GM18498 (cell line): ENCODE results near the gene CD58.
A peak's percentile ranks its signal among the peaks of the same experiment; 100 is the strongest.

Source experiments
- ATAC-seq: cut with Tn5 transposase; IDR thresholded peaks from one replicate; pipeline ENCODE4 v1.9.1; 2021; ENCODE audit warnings: mild to moderate bottlenecking, moderate library complexity; ENCODE audit not compliant: unreplicated experiment

CD58 gene

DNA sequence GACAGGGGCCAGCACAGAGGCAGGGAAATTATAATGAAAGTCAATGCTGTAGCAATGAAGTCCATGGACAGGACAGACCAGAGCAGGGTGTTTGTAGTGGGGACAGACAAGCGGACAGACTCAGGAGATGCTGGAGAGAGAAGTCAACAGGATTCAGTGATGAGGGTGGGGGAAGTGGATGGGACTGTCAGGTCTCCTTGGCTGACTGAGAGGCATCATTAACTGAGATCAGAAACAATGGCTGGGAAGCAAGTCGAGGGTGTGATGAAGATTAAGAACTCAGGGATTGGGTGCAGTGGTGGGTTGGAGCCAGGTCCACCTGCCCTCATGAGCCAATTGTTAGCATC, 25.5 kb downstream of the CD58 start:
- peak; percentile 14 for ATAC-seq

GRCh38 chr1:116544588-116545358, 26.1 kb downstream of the CD58 start:
- peak; percentile 45 for ATAC-seq

DNA sequence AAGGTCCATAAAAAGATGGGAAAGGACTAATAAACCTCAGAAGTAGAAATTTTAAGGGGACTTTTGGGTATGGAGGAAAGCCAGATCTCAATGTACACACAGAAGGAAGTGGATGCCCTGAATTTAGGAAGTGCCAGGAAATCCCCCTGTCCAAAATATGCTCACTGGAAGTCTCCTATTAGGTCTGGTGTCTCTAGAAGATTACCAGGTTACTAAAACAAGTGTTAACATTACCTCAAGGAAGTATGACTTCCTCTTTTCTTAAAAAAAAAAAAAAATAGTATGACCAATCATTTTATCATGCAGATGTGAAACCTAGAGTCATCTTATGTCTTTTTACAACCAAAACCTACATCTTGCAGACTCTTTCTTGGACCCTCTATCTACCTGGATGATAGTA, 30.7 kb downstream of the CD58 start:
- peak; percentile 51 for ATAC-seq

- peak; percentile 77 for ATAC-seq
Measured at GRCh38 chr1:116538544-116538943, 32.3 kb downstream of the CD58 start.

DNA sequence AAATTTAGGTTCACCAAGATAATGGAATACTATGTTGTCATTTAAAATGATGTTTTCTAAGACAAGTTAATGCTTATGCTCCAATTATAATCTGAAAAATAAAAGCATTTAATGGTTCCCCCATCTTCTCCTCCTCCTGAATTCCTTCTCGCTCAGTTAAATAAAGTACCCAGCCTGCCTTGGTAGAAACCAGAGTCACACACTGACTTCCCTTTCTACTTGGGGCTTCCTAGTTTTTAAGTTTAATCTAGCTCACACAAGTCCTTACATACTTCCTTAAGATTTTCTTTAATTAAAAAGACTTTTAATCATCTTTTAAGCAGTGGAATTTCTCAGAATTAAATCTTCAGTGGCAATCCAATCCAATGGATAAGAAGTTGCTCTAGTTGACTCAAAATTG, 32.9 kb downstream of the CD58 start:
- ATAC-seq, result no peak

DNA sequence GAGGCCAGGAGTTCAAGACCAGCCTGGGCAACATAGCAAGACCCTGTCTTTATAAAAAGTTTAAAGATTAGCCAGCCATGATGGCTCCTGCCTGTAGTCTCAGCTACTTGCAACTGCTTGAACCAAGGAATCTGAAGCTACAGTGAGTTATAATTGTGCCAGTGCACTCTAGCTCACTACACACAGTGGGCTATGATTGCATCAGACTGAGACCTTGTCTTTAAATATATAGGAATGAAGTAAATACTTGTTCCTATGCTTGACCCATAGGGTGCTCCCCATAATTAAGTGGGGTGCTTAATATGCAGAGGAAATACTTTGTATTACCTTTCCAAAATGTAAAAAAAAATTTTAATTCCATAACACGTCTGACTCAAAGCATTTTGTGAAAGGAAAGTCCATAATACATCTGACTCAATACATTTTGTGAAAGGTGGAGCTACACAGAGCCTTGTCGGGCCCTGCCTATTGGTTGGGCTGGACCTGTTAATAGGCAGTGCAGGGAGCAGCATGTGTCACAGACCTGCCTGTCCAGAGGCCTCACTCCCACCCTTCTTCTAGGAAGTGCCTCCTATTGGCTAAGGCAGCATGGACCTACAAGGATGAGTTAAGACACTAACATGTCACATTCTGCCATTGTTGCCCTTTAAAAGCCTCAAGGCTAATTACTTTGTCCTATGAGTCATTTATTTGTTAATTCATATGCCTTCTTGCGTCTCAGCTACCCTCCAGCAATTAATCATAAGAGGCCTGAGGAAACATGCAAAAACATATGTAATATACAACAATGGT, 33.6 kb downstream of the CD58 start:
- ATAC-seq, result no peak

DNA sequence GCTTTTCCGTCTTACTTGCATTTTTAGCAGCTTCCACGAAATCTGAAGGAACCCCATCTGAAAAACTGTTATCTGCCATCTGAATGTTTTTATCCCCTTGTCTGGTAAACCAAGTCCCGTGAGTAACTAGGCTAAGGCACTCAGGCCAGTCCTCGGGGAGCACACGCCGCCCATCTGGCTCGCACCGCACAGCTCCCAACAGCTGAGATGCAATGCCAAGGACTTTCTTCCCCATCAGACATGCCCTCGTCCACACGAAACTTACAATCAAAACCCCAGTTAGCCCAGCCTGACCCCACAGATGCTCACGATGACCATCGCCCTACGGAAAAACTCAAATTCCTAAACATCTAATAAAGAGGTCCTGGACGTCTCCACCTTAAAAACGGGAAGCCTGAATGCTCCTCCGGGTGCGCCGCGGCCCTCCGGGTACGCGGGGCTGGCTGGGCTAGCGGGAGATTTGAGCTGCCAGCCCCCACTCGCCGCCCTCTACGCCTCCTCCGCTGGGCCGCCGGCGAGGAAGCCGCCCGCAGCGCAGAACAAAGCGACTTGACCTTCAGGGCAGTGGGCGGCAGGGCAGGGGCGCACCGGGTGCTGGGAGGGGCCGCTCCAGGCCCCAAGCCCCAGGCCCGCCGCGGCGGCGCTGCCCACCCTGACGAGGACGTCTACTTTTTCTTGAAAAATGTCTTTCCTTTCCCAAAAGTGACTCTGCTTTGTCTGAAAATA, 36.6 kb downstream of the CD58 start:
- ATAC-seq, result no peak

- ATAC-seq, result no peak
Measured at GRCh38 chr1:116533429-116533820, 37.4 kb downstream of the CD58 start.

GRCh38 chr1:116532671-116533428, 38.0 kb downstream of the CD58 start:
- no peak for ATAC-seq

GRCh38 chr1:116531917-116532316, 38.9 kb downstream of the CD58 start:
- ATAC-seq, result no peak

GRCh38 chr1:116529681-116530080, 41.1 kb downstream of the CD58 start:
- ATAC-seq, result no peak

DNA sequence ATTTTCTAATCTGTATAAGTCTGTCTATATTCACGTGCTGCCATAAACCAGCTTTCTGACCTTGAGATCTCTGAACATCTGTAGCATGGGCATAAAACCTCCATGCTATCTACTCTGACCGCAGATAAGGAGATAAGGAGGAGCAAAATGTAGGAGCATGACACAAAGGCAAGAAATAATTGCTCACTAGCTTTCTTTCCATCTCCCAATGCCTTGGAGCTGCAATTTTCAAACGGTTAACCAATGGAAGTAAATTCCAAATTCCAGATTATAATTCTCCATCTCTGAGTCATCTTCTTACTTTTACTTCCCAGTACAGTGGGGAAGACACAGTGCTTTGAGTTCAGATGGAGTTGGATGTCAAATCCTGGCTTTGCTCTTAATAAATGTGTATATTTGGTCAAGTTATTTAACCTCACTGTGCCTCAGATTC, 41.6 kb downstream of the CD58 start:
- ATAC-seq, result no peak

DNA sequence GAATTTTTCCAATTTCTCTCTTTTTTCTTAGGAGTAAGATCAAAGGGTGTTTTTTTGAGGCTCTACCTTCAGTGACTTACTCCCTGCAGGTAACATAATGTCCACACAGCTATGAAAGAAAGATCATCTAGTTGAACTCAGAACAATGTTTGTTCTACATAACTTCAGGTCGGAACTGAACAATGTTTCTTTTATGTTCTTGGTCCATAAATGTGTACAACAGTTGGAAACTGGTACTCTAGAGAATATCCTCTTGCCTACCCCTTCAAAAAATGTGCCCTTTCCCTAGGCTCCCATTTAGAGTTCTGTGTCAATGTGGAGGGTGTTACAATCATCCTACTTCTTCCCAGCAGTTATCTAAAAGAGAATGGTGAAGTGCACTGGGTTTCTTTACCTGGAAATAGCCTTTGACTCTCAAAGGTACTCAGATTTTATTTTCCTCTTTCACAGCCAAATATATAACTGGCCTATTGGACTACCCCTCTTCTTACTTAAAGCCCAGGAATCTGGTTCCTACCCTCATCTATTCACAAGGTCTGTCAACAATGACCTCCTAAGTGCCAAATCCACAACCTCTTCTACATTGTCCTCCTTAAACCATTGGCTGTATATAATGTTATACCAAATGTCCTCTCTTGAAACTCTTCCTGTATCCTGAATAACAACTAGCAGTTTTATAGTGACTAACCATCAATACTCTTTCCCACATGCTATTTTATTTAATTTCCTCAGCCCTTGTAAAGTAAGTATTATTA, 42.3 kb downstream of the CD58 start:
- no peak for ATAC-seq

DNA sequence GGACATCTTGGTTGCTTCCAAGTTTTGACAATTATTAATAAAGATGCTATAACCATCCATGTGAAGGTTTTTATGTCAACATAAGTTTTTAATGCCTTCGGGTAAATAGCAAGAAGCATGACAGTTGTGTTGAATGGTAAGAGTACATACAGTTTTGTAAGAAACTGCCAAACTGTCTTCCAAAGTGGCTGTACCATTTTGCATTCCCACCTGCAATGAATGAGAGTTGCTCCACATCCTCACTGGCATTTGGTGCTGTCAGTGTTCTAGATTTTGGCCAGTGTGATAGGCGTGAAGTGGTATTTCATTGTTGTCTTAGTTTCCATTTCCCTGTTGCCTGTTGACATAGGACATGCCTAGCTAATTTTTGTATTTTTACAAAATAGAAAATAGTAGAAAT, 45.4 kb downstream of the CD58 start:
- ATAC-seq, result no peak

DNA sequence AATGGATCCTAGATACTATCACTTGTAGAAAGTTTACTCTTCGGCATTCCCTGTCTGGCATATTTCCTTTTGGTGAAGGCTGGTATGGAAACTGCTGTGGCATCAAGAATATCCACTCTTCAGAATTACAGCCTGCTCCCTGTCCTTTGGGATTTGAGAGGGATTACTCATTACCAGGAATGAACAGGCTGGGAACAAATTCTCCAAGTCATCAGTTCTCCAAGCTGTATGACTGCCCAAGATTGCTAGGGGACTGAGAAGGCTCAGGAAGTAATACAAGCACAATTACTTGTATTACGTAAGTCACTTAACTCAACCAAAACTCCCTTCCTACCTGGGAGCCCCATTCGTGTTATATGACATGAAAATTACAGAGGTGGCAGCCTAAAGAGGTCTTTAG, 49.6 kb downstream of the CD58 start:
- no peak for ATAC-seq

GRCh38 chr1:116518400-116518799, 52.4 kb downstream of the CD58 start:
- no peak for ATAC-seq

DNA sequence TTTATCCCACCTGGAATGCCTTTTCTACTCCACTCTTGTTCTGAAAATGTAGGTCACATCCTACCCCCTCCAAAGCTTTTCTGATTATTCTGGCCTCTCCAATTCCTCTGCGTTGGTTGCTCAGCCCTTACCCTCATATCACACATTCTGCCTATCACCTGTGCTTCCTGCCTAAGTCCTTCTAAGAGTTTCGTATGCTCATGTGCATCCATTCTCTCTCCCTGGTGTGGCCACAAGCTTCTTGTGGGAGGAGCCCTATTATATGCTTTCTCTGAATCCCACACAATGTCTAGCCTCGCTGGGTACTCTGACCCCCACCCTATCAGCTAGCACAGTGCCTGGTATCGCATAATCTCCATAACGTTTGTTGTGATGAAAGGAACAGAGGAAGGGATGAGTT, 54.2 kb downstream of the CD58 start:
- ATAC-seq, result no peak

DNA sequence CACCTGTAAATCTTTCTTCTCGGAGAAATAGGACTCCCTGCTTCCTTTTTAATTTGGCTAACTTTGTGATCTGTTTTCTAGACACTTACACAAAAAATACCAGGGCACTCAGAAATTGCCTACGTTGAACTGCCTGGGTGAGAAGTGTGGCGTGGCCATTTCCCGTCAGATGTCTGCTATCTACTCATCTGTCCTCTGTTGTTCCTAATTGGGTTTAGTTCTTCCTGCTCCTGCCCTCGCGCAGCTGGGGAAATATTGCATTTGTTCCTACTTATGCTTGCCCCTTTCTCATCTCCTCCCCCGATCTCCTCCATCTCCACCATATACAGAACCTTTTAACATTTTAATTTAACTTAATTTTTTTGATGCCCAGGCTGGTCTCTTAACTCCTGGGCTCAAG, 55.1 kb downstream of the CD58 start:
- no peak for ATAC-seq

DNA sequence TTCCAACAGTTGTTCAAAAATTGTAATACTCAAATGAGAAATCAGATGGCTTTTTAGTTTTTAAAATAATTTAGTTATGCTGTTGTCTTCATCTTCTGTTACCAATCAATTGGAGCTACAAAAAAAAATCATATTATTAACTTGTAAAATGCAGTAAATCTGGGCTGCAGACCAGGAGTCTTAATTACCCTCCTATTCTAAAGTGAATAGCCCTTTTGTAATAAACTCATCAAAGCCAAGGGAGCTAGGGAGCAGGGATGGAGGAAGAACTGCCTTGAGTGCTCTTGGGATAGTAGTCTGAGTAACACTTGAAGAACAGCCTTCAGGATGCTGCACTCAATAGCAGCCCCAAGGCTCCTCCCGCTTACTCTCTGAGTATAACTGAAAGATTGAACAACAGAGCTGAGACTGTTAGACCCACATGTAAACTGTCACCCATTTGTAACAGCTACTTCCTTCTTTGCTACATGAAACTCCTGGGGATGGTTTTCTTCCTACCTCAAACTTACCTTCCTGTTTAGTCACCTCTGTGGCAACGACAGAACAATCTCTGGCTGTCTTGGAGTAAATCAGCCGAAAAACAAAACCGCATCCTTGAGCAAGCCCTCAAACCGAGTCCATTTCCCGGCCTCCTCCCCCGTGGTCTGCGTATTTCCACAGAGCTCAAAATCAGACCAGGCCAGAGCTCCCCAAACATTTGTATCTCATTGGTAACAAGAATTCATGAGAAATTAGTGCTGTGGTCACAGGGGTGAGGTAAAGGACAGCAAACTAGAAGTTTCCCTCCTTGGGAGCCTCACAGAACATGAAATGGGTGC, 55.9 kb downstream of the CD58 start:
- ATAC-seq, result peak; percentile 78
